Fibroblast of skin of back (primary cell): ENCODE data around the gene GSTO2. TPM values are rescaled to one million over a fixed set of nuclear protein-coding genes. Genes with fewer than 3 reads are reported as not detected.
"Not testable (repeated sequence)": the region's sequence is repeated elsewhere in the genome, so short reads cannot be mapped to it uniquely, and the experiment has no call there.

Experiments
- DNase-seq: peaks from one replicate; pipeline ENCODE4 v3.0.0-alpha.2; 2013
- polyA plus RNA-seq, 2 experiments: library from polyadenylated mRNA; unstranded; fragments of 120-200 nt; gene quantifications; one replicate each; pipeline ENCODE4 v1.2.1, GENCODE V29; 2013; ENCODE audit not compliant: insufficient read length in 2 of 2

The GSTO2 gene
- 0.55 TPM for polyA plus RNA-seq (2013, experiment 1 of 2; ENCODE audit: insufficient read length)
- 0.32 TPM for polyA plus RNA-seq (2013, experiment 2 of 2; ENCODE audit: insufficient read length)

DNA sequence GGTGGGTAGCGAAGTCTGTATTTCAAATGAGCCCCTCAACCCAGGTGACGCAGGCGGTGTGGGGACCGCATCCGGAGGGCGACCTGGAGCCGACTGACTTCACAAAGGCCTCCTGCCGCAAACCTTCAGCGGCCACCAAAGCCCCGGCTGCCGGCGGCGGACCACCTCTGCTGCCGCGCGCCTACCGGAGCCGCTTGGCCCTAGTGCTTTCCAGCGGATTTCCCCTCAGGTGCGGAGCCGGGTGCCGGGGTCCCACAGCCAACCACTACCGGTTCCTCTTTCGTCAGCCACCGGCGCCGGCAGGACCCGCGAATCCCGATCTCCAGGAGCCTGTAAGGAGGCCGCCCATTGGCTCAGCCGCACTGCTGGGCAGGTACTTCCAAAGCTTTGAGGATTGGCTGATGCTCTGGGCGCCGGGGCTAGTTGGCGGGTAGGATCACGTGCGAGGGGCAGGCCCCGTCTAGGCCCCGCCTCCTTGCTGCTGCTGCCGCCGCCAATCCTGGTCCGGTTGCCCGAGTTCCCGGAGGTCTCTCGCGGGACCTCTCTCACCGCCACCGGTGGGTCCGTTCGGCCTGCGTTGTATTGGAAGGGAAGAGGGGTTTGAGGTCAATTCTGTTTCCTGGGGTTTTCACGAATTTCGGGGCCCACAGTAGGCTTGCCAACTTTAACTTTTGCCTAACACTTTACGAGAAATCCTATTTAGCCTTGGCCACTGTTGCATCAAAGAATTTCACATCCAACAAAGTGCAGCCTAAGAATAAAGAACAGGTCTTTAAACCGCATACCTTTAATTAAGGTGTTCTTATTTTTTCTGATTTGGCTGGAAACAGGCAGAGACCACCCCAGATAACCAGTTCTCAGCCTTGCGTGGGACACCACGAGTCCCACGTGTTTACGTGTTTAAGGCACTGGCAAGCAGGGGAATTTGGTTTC is at the start of gene GSTO2:
Gene GSTO2, plus strand, starts transcription at position 472 of the 933 bp plus-strand sequence. CDS start 5,732 bp downstream, outside the sequence.
- DNase-seq: peak; percentile 95

DNA sequence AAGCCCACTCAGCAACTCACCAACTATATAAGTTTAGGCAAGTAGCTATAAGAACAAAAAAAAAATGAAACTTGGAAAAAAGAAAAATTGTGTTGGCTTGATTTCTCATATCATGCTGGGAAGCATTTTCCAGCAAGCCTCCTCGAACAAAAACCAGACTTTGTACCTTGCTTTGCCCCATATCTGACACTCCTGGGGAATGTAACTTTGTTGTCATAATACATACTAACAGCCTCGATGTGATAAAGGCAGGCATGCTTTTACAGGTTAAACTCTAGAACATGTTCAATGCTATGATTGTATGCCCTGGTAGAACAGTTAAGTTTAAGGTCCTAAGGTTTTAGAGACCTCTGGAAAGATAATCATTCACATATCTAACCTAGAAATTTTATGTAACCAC is 48.5 kb upstream of the GSTO2 start:
- DNase-seq: no peak

DNA sequence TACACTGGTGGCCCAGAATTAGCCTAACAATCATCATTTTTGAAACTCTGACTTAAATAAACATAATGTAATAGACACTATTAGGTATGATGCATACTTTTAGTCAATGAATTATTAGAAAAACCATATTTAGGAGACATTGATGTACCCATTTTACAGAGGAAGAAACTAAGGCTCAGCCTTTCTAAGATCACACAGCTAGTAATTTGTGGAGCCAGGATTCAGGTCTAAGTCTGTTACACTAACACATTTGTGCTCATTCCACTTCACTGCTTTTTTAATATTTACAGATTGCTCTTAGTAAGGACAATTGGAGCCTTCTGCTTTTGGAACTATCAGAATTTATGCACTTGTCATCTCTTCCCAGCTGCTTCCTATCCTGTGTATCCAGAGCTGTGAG is 45.7 kb upstream of the GSTO2 start:
- DNase-seq: no peak

DNA sequence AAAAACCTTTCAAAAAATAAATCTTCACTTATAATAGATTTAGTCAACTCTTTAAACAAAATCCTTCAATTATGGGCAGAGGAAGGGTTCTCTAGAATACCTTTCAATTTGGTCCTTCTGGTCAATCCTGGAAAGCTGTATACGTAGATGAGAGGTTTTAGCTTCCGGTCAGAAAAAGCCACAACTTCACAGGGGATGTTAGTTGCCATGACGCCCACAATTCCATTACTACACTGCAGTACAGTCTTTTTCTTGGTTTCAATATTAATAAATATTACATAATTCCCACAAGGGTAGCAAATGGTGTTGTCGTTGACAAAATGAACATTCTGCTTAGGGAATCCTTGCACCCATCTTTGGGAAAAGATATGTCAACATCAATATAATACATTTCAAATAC is 38.5 kb upstream of the GSTO2 start:
- DNase-seq: no peak

DNA sequence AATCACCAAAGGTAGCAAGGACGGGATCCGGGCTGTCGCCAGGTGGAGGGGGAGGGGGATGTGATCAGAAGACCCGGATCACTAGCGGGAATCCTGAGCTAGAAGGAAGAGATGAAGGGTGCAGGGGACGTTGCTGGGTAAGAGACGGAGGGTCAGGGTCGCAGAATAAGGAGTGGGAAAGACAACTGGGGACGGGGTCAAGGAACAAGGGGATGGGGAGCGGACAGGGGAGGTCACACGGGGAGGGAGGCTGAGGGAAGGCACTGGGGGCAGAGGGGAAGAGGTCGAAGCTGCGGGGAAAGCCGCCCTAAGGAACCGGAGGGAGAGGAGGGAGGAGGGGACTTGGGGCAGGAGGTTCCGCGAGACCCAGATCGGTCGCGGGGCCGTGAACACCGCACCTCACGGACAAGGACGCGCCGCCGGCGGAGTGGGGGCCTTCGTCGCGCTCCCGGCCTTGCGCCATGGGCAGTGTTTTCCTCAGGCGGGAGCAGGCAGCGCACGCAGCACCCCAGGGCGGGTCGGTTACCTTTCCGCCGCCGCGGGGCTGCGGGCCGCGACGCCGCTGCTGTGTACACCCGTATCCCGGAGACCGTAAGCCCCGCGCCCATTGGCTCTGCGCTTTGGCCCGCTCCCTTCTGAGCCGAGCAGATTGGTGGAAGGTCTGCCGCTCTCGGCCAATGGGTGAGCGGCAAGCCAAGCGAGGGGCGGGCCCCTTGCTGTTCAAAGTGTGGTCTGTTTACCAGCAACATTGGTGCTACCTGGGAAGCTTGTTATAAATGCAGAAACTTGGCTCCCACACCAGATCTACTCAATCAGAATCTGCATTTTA is 37.0 kb upstream of the GSTO2 start, which contains the start of gene CFAP43:
Gene CFAP43, minus strand, starts transcription at position 581 of the 829 bp plus-strand sequence. Its CDS starts 118 bp downstream, at position 463.
- peak; percentile 93 for DNase-seq

DNA sequence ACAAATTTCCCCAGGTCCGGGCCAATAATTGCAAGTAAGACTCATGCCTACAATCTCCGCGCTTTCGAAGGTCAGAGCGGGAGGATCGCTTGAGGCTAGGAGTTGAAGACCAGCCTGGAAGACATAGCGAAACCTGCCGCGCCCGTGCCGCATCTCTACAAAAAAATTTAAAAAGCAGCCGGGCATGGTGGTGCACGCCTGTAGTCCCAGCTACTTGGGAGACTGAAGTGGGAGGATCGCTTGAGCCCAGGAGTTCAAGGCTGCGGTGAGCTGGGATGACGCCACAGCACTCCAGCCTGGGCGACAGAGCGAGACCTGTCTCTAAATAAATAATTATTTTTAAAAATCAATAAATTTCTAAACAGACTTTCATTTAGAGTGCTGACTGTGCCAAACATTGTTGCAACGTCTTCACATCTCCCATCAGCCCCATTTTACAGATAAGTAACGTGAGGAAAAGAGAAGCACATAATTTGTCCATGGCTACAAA is 36.3 kb upstream of the GSTO2 start:
- DNase-seq: no peak

DNA sequence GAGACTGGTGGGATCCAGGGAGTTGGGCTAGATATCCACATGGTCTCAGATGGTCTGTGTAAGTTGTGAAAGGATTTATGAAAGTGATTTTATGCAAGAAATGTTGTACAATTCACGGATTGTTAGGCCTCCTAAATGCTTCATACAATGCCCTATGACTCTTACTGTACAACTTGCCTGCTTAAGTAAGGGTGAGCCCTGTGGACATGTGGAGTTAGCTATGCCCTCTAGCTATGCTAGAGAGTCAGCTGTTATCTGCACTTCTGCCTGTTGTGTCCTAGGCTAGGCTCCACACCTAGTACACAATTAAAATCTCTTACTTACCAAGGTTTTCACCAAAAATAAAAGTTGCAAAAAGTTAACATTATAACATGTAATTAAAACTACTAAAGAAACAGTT is 35.2 kb upstream of the GSTO2 start:
- no peak for DNase-seq

DNA sequence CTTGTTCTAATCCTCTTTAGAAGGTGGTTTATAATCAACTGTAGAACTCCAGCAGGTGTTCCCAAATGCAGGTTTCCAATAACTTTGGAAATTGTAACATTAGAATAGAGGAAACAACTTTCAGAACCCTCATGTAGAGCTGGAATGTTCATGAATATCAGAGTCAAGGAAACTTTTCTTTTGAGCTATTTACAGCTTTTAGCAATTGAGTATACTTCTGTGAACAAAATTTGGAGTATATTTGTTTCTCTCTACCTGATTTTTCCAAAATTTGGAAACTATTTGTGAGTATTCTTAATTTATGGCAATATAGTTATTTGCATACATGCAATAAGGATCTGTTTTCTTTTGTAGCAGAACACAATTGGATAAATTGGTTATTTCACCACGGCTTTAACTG is 34.0 kb upstream of the GSTO2 start:
- no peak for DNase-seq

DNA sequence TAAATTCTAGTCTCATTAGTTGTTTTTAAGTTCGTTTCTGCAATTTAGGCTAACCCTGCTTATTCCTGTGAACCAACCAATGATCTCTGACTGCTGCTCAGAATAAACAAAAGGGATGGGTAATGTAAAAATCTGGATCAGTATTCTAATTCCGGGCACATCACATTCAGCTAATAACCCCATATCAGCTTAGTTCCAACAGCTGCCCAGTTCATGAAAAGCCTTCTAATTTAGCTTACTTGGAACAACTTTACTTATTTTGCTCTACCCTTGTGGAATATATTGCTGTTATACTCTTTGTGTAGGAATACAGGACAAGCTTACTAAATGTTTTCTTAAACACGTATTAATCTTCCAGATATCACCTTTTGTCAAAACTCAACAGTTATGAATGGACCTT is 33.2 kb upstream of the GSTO2 start:
- no peak for DNase-seq

DNA sequence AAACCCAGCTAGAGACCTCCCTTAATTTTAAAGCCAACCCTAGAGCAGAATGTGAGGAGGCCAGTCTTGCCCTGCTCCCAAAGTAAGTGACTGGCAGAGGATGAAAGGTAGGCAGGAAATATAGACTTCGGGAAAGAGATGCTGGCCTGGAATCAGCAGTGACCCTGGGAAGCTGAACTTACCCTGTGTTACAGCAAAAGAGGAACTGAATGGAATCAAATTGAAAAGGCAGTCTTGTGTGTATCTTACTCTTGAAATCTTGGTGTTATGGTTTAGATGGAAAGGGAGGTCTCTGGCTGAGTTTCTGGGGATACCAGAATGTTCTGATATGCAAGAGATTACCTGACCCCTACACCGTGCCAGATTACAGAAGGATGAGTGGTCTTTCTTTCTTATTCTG is 28.9 kb upstream of the GSTO2 start:
- DNase-seq: no peak

DNA sequence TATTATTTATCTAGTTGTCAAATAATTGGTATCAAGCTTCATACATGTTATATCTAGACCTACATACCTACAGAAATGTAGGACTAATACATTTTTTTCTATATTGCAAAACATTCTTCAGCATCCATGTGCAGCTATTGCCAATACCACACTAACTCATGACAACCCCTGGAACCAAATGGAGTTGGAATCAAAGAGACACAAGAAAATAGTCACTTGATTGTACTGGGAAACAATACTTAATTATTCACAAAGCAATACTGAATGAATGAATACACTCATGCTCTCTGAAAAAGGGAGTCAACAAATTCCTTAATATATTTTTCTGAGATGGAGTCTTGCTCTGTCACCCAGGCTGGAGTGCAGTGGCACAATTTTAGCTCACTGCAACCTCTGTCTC is 26.4 kb upstream of the GSTO2 start:
- no peak for DNase-seq

DNA sequence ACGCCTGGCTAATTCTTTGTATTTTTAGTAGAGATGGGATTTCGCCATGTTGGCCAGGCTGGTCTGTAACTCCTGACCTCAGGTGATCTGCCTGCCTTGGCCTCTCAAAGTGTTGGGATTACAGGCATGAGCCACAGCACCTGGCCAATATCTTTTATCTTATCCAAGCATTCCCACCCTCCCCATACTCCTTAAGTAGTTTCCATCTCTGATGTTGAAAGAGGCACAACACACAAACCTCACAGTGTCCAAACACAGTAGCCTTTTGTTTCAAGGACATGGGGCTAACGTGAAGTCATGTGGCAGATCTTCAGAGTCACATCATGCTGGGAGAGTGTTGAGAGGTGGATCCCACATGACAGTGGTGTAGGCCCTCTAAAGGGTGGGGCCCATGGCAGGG is 26.0 kb upstream of the GSTO2 start:
- DNase-seq: not testable (repeated sequence)

DNA sequence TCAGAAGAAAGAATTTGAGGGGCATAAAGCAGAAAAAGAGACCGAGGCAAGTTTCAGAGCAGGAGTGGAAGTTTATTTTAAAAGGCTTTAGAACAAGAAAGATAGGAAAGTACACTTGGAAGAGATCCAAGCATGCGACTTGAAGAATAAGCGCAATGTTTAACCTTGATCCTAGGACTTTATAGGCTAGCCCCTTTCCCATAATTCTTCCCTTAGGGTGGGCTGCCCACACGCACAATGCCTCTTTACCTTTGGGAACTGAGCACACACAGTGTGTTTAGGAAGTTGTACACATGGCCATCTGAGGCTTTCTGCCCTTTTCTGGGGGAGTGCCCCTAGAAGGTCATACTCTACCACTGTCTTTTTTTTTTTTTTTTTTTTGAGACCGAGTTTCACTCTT is 25.5 kb upstream of the GSTO2 start:
- DNase-seq: no peak

DNA sequence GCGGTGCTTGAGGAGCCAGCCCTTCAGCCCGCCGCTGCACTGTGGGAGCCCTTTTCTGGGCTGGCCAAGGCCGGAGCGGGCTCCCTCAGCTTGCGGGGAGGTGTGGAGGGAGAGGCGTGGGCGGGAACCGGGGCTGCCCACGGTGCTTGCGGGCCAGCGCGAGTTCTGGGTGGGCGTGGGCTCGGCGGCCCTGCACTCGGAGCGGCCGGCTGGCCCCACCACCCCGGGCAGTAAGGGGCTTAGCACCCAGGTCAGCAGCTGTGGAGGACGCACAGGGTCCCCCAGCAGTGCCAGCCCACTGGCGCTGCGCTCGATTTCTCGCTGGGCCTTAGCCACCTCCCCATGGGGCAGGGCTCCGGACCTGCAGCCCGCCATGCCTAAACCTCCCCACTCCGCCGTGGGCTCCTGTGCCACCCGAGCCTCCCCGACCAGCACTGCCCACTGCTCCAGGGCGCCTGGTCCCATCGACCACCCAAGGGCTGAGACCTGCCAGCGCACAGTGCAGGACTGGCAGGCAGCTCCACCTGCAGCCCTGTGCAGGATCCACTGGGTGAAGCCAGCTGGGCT is 23.8 kb upstream of the GSTO2 start:
- no peak for DNase-seq

DNA sequence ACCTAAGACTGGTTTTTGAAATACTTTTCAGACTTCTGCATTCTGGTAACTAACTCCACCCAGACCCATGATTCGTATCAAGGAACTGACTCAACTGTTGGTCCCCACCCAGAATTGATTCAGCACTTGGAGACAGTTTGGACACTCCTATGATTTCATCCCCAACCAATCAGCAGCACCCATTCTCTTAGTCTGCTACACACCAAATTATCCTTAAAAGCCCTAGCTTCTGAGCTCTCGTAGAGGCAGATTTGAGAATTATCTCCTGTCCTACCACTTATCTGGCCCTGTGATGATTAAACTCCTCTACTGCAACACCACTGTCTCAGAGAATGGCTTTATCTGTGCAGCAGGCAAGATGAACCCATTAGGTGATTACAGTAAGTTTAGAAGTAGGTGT is 22.0 kb upstream of the GSTO2 start:
- peak; percentile 61 for DNase-seq

DNA sequence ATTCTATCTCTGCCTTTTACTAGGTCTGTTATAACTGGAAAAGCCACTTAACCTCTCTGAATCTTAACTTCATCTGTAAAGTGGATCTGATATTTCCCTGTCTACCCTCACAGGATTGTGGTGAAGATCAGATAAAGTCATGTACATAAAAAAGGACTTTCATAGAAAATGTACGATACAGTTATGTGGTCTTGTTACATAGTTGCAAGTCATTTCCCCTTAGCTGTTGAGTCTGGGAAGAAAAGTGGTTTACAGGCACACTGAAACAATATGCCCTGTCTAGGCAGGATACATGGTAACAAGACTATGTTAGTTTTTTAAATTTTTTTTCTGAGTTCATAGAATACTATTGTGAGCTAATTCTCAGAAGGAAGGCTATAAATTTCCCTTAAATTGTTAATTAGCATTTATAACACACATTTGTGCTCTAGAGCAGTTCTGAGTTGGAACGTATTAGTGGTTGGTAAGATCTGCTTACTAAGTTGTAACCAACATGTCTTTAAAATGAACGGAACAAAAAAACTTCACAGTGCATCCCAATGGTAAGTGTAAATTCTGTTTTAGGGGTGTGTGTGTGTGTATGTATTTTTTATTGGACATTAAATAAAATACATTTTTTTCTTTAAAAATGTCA is 21.4 kb upstream of the GSTO2 start:
- DNase-seq: no peak

DNA sequence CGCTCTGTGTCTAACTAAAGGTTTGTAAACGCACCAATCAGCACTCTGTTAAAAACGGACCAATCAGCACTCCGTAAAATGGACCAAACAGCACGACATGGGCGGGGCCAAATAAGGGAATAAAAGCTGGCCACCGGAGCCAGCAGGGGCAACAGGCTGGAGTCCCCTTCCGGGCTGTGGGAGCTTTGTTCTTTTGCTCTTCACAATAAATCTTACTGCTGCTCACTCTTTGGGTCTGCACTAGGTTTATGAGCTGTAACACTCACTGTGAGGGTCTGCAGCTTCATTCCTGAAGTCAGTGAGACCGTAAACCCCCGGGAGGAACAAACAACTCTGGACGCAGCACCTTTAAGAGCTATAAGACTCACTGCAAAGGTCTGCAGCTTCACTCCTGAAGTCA is 20.1 kb upstream of the GSTO2 start:
- not testable (repeated sequence) for DNase-seq

DNA sequence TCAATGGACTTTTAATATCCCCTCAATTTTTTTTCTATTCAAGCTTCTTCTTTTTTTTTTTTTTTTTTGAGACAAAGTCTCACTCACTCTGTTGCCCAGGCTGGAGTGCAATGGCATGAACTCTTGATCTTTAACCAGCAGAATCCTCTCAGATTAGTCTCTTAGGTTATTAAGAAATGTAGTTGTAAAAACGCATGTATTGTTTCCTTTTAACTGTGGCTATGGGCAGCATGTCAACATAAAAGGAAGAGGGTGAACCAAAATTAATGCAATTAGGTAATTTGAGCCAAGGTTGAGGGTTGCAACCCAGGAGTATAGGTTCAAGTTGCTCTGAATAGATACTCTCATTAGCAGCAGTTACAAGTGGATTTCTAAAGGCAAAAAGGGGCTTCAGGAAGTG is 18.6 kb upstream of the GSTO2 start:
- DNase-seq: no peak

DNA sequence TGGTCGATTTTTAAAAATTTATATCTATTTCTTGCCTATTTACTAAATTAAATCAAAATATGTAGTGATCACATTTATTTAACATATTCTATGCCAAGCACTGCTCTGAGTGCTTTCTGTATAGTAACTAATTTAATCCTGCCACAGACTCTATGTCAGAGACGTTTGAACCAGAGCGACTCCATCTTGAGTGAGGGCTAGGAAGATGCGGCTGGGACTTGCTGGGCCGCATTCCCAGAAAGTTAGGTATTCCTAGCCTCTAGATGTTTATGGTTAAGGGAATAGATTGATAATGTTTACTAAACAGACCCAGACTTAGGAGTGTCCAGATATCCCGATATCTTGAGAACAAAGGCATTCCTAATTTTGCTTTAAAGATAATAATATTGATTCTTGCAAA is 17.5 kb upstream of the GSTO2 start:
- no peak for DNase-seq

DNA sequence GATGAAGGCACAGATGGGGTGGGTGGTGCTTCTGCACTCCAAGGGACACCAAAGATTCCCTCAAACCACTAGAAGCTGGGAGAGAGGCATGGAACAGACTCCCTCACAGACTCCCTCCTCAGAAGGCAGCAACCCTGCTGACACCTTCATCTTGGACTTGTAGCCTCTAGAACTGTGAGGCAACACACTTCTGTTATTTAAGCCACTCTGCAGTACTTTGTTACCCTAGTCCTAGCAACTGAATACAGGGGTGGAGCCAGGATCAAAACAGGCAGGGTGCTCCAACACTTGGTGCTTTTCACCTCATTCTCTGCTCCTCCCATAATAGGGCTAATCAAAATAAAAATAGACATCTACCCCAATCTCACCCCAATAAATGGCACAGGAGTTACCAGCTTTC is 16.6 kb upstream of the GSTO2 start:
- DNase-seq: no peak

DNA sequence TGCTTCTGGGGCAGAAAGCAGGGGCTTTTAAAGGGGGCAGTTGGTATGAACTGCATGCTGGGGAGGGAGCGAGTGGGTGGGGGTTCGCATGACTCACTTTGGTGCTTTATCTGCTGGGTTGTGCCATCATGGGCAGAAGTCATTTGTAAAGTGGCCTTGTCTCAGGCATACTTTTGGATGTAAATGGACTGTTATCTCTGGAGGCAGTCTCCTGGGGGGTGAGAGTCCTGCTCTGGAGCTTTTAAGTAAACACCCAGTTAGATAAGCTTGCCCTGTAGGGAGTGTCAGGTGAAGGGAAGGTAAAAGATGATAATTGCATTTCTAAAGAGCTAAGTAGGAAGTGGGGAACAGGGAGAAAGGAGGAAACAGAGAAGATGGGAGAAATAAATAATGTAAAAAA is 15.9 kb upstream of the GSTO2 start:
- DNase-seq: no peak
